ENCODE results near the gene LRP1-AS.
A peak's percentile ranks its signal among the peaks of the same experiment; 100 is the strongest.

Gene LRP1-AS

DNA sequence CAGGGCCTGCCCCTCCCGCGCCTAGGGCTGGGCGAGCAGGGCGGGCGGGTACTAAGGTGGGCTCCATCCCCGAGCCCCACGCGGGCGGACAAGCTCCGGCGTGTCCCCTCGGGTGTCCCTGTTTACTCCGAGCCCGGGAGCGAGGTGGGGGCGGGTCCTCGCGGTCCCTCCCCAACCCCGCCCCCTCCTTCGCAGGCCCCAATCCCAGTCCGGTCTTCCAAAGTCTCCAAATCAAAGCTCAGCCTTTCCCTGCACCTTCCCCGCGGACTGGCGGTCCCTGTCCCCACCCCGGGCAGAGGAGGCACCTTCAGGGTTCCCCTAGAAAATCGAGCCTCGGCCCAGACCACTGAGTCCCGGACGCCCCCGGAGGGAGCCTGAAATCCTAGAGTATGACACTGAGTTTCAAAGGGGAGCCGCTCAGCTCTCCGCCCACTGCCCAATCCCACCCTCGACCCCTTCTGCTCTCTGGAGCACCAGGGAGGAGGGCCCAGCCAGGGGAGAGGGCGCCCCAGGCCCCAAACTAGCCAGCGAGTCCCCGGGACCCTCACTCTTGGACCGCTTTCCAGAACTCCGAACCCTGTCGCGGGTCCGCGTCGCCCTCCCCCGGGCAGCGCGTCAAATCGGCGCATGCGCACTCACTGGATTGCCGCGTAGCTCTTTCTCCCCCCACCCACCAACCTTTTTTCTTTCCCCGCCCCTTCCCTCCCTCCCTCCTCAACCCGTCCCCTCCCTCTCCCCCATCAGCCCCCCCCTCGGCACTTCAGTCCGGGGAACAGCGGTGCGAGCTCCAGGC lies 19.5 kb downstream of the LRP1-AS start, which contains the start of gene LRP1:
Gene LRP1 (plus strand): TSS at position 758 of the 793 bp plus-strand sequence. CDS start 482 bp downstream, outside the sequence.
- H3K9me3 ChIP-seq = no peaks in the 10 kb centered on the region
- no peaks in the 10 kb centered on the region for H3K27me3 ChIP-seq
- DNase-seq = peak; percentile 89 to 95
- H3K36me3 ChIP-seq = no peaks in the 10 kb centered on the region
- H3K27ac ChIP-seq = peak within 1 kb of the TSS; percentile 95 to 99
- H3K4me1 ChIP-seq = peaks cover 0 to 39% (median 36%) of the 10 kb centered on the region in 4 donors
- H3K4me3 ChIP-seq = peak within 1 kb of the TSS; percentile 94 to 96
- intact Hi-C loops (cut with DNase I; ENCODE audit: low total_unique reads) = loop anchor here (2.0 kb wide), 1 partner anchor 49 kb away; no protein-coding TSS in a partner anchor
- TF ChIP-seq, protein P1, sequence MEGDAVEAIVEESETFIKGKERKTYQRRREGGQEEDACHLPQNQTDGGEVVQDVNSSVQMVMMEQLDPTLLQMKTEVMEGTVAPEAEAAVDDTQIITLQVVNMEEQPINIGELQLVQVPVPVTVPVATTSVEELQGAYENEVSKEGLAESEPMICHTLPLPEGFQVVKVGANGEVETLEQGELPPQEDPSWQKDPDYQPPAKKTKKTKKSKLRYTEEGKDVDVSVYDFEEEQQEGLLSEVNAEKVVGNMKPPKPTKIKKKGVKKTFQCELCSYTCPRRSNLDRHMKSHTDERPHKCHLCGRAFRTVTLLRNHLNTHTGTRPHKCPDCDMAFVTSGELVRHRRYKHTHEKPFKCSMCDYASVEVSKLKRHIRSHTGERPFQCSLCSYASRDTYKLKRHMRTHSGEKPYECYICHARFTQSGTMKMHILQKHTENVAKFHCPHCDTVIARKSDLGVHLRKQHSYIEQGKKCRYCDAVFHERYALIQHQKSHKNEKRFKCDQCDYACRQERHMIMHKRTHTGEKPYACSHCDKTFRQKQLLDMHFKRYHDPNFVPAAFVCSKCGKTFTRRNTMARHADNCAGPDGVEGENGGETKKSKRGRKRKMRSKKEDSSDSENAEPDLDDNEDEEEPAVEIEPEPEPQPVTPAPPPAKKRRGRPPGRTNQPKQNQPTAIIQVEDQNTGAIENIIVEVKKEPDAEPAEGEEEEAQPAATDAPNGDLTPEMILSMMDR (IDR thresholded peaks at IDR 0.05) = no peak

DNA sequence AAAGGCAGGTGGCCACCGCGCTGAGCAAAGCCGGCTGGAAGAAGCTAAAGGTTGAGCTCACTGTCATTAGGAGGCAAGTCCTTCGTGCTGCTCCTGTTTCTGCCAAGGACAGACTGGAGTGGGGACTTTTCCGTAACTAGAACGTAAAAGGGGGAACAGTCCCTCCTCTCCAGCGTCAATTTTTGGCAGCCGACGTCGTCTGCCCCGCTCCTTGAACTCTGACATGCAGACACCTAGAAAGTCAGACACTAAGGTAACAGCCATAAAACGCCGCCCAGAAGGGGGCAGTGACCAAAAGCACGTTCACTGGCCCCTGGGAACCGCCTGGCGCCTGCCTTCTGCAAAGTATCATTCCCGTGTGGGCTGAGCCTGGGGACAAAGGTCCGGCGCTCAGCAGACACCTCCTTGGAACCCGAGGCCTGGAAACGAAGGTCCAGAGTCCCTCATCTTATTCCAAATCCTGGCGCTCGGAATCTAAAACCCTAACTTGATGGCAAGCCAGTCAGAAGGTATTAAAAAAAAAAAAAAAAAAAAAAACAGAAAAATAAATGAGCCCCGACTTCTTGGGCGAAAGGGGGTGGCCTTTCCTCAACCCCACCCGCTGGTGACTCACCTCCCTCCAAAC lies 20.2 kb downstream of the LRP1-AS start:
- no peaks in the 10 kb centered on the region for H3K9me3 ChIP-seq
- no peaks in the 10 kb centered on the region for H3K27me3 ChIP-seq
- peak overlapping the region; percentile 94 to 96 for H3K4me3 ChIP-seq
- no peaks in the 10 kb centered on the region for H3K36me3 ChIP-seq
- H3K27ac ChIP-seq = peak overlapping the region; percentile 95 to 99
- intact Hi-C loops (cut with DNase I; ENCODE audit: low total_unique reads) = loop anchor here (2.0 kb wide), 1 partner anchor 50 kb away; no protein-coding TSS in a partner anchor
- peak; percentile 86 to 96 for DNase-seq
- peaks cover 0 to 32% (median 29%) of the 10 kb centered on the region in 4 donors for H3K4me1 ChIP-seq
- TF ChIP-seq, protein P1 (IDR thresholded peaks at IDR 0.05) = peak; percentile 38 to 46

DNA sequence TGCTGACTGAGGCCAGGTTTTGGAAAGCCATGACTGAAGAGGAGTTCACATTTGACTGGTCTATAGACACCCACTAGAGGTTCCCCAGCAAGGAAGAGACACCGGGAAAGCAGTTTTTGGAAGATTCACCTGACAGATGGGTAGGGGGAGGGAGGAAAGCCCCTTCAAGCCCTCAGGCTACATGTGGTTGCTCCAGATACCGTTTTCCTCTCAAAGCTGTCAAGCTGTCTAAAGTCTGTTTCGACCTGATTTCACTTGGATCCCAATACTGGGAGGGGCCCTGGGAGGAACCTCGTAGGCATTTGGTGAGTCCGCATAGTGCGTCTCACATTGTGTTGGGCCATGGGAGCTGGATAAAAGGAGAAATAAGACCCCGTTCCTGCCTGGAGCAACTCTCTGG lies 20.9 kb downstream of the LRP1-AS start:
- Histone ChIP-seq H3K27ac (peak overlapping the region; percentile 95 to 99), H3K36me3 (no peaks in the 10 kb centered on the region), H3K4me1 (peaks cover 0 to 26% (median 22%) of the 10 kb centered on the region in 4 donors), H3K27me3 (no peaks in the 10 kb centered on the region), H3K9me3 (no peaks in the 10 kb centered on the region), H3K4me3 (peak overlapping the region; percentile 94 to 96)
- TF ChIP-seq, protein P1 (IDR thresholded peaks at IDR 0.05) = no peak
- intact Hi-C loops (cut with DNase I; ENCODE audit: low total_unique reads) = loop anchor here (2.0 kb wide), 1 partner anchor 50 kb away; no protein-coding TSS in a partner anchor
- no peak for DNase-seq

DNA sequence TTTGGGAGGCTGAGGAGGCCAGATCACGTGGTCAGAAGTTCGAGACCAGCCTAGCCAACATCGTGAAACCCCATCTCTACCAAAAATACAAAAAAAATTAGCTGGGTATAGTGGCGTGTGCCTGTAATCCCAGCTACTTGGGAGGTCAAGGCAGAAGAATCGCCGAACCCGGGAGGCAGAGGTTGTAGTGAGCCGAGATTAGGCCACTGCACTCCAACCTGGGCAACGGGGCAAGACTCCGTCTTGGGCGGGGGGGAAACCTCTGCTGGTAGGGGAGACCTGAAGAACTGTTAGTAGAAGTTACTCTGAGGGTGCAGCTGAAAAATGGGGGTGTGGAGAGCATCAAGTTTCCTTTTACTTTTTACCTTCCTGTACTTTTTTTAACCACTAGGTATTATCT lies 21.4 kb downstream of the LRP1-AS start:
- Histone ChIP-seq H3K27me3 (no peaks in the 10 kb centered on the region), H3K9me3 (no peaks in the 10 kb centered on the region), H3K4me1 (peaks cover 0 to 21% (median 18%) of the 10 kb centered on the region in 4 donors), H3K4me3 (no peak overlapping the region), H3K27ac (peak overlapping the region; percentile 95 to 99), H3K36me3 (no peaks in the 10 kb centered on the region)
- intact Hi-C loops (cut with DNase I; ENCODE audit: low total_unique reads) = loop anchor here (2.0 kb wide), 1 partner anchor 51 kb away; no protein-coding TSS in a partner anchor
- TF ChIP-seq, protein P1 (IDR thresholded peaks at IDR 0.05) = no peak
- DNase-seq = no peak

DNA sequence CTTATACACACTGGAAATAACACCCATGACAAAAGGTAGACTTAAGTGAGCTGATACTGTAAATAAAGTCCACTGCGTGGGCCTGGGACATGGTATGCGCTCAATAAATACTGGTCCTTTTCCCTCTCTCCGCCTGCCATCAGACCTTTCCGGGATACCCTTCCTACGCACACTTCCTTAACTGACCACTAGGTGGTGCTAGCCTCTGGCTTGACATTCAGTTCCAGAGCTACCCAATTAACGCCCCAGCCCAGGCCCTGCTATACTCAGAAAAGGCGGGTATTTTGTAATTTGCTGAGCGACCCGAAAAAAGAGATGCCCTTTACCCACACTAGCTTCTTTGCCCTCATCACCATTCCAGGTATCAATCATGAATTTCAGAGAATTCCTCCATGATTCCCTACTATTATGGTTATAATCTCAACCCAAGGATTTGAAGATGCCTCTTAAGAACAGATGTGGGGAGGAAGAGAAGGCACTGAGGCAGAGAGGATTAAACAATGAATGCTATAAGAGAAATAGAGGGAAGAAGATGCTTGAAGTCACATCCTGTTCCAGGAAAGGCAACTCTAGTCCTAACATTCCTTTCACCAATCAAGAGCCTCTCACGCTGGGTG lies 23.1 kb downstream of the LRP1-AS start:
- intact Hi-C loops (cut with DNase I; ENCODE audit: low total_unique reads) = loop anchor here (2.0 to 5.0 kb wide), 2 partner anchors 58 to 328 kb away; no protein-coding TSS in a partner anchor

More for the DNA sequence above, 23.1 kb downstream of the LRP1-AS start:
- no peak overlapping the region for H3K4me3 ChIP-seq
- peaks cover 0 to 13% (median 8%) of the 10 kb centered on the region in 4 donors for H3K4me1 ChIP-seq
- no peaks in the 10 kb centered on the region for H3K27me3 ChIP-seq
- H3K27ac ChIP-seq = no peak overlapping the region
- no peaks in the 10 kb centered on the region for H3K9me3 ChIP-seq
- DNase-seq = peak; percentile 83 to 85
- no peaks in the 10 kb centered on the region for H3K36me3 ChIP-seq
- TF ChIP-seq, protein P1 (IDR thresholded peaks at IDR 0.05) = peak; percentile 95 to 97
